Measurements from ENCODE around the gene GNA12. TPM values are rescaled to one million over a fixed set of nuclear protein-coding genes. Genes with fewer than 3 reads are reported as not detected.

Gene GNA12
- total and polyA plus RNA-seq, 2 of the 4 experiments (the other 2 are of a cell fraction) = 14.3 to 93.9 TPM

GRCh38 chr7:2863461-2864066, 19.5 kb upstream of the GNA12 start:
- peak overlapping the region; percentile 97 for H2BK120ac ChIP-seq (ENCODE audit: low read depth, low read length)
- H3K79me1 ChIP-seq (ENCODE audit: low read depth in 1 of 2, low read length in 2 of 2) = peaks cover 0 to 5% of the 10 kb centered on the region in 2 experiments; a peak in 1 of 4 replicates
- in situ Hi-C loops (cut with MboI; ENCODE audit: low sequenced_read_pairs) = loop anchor here (25.0 kb wide), 2 partner anchors 1774 to 1899 kb away; no protein-coding TSS in a partner anchor
- peak overlapping the region; percentile 85 for H3K18ac ChIP-seq (ENCODE audit: low read depth, low read length)
- BruUV-seq (replicated peaks) = no TSS peak
- peak overlapping the region; percentile 85; the same call in 2 of the 3 replicates for H2BK15ac ChIP-seq (ENCODE audit: low read depth, low read length)
- no peaks in the 10 kb centered on the region for H4K20me1 ChIP-seq (ENCODE audit: insufficient read depth, low read length)
- H2BK20ac ChIP-seq (ENCODE audit: low read depth, low read length) = peak overlapping the region; percentile 98
- peak overlapping the region; percentile 97 for H3K27ac ChIP-seq (ENCODE audit: insufficient read depth, low read length)
- H3K14ac ChIP-seq (replicated peaks; ENCODE audit: low read depth, low read length) = peak overlapping the region; percentile 96
- peak overlapping the region; percentile 99 for H4K91ac ChIP-seq (ENCODE audit: insufficient read depth, low read depth, low read length)
- peak overlapping the region; percentile 96 for H2BK5ac ChIP-seq (ENCODE audit: low read depth, low read length, poor library complexity, severe bottlenecking)
- H4K8ac ChIP-seq (ENCODE audit: low read depth in 2 of 2, low read length in 2 of 2) = peak overlapping the region; percentile 96 to 97
- no peaks in the 10 kb centered on the region for H3K36me3 ChIP-seq (ENCODE audit: control insufficient read depth, insufficient read depth, low read length)
- peak overlapping the region; percentile 95 for H3K56ac ChIP-seq (ENCODE audit: extremely low read depth, insufficient read depth, low read length)
- H3K4me3 ChIP-seq (ENCODE audit: insufficient read depth, low read depth, low read length) = no peak overlapping the region
- ATAC-seq (ENCODE audit: low read depth) (peak; percentile 95), DNase-seq (peak; percentile 97)
- H3K9me1 ChIP-seq (ENCODE audit: insufficient read depth, low read length) = 0 out of 2 replicates have a peak, but pooled peaks cover 2% of the 10 kb centered on the region
- POLR2A ChIA-PET (ENCODE audit: unreplicated experiment) = no interaction called here
- peak overlapping the region; percentile 97 for H3K4ac ChIP-seq (ENCODE audit: low read depth, low read length)
- H2AFZ ChIP-seq (replicated peaks; ENCODE audit: low read length, poor library complexity) = peak overlapping the region; percentile 97
- CTCF ChIA-PET = interaction anchor here (0.7 to 0.9 kb wide), 2 partner anchors 103 to 134 kb away, joined by 3 read pairs; no protein-coding TSS in a partner anchor
- peak overlapping the region; percentile 90 for H2AK9ac ChIP-seq (replicated peaks; ENCODE audit: low read depth, low read length, poor library complexity)
- peak overlapping the region; percentile 91 for H3K23ac ChIP-seq (ENCODE audit: low read depth, low read length)
- H3K4me2 ChIP-seq (ENCODE audit: low read depth, low read length) = peak overlapping the region; percentile 52
- no peaks in the 10 kb centered on the region for H3K27me3 ChIP-seq (ENCODE audit: control insufficient read depth, insufficient read depth, low read length)
- H3K4me1 ChIP-seq (ENCODE audit: control insufficient read depth, insufficient read depth, low read length) = peaks cover 13% of the 10 kb centered on the region
- 0% methylated on average over 5 of the region's 18 CpGs; no CpG with 5 or more reads in 1 of the 2 experiments for WGBS, 2 experiments (ENCODE audit: extremely low coverage in 2 of 2, insufficient read length in 1 of 2)
- peak overlapping the region; percentile 66 for H3K9ac ChIP-seq (ENCODE audit: low read depth, low read length)
- dilution Hi-C loops (cut with HindIII; ENCODE audit: low sequenced_read_pairs, unreplicated experiment) = no loop called here
- H3K9me3 ChIP-seq (ENCODE audit: control insufficient read depth, insufficient read depth, low read length) = no peaks in the 10 kb centered on the region
- H4K5ac ChIP-seq (ENCODE audit: low read depth, low read length) = peak overlapping the region; percentile 92
- intact Hi-C loops (cut with micrococcal nuclease) = loop anchor here (2.0 to 10.0 kb wide), 4 partner anchors 191 to 1033 kb away; partner anchors contain the start of gene SDK1
- H2AK5ac ChIP-seq (ENCODE audit: low read depth, low read length) = peak overlapping the region; percentile 94
- TF ChIP-seq NFE2L2 (IDR thresholded peaks at IDR 0.05; ENCODE audit: low read depth, low read length) (peak; percentile 39; the same call in 1 of the 2 replicates), CTCF (conservative IDR thresholded peaks at IDR 0.05; ENCODE audit: low read depth, low read length) (no peak), POLR2A (IDR thresholded peaks at IDR 0.05; ENCODE audit: low read depth, low read length) (peak; percentile 87), ELK1 (IDR thresholded peaks at IDR 0.05; ENCODE audit: borderline replicate concordance, low read depth, low read length) (no peak), FOS (IDR thresholded peaks at IDR 0.05; ENCODE audit: low read depth, low read length) (peak; percentile 95), RAD21 (IDR thresholded peaks at IDR 0.05; ENCODE audit: low read length) (peak; percentile 11; the same call in 1 of the 2 replicates), BHLHE40 (IDR thresholded peaks at IDR 0.05; ENCODE audit: low read depth, low read length) (peak; percentile 50; the same call in 1 of the 2 replicates), SMC3 (IDR thresholded peaks at IDR 0.05; ENCODE audit: low read depth, low read length) (0 out of 2 replicates have a peak, but pooled peaks have one; percentile 27), RCOR1 (IDR thresholded peaks at IDR 0.05; ENCODE audit: insufficient replicate concordance, low read length) (no peak), MXI1 (IDR thresholded peaks at IDR 0.05; ENCODE audit: borderline replicate concordance, low read depth, low read length) (no peak), CEBPB (IDR thresholded peaks at IDR 0.05; ENCODE audit: low read depth, low read length) (peak; percentile 89), RFX5 (IDR thresholded peaks at IDR 0.05; ENCODE audit: low read depth, low read length) (no peak), USF2 (IDR thresholded peaks at IDR 0.05; ENCODE audit: low read depth, low read length) (no peak), CHD1 (IDR thresholded peaks at IDR 0.05; ENCODE audit: low read depth, low read length) (no peak; the same call in none of the 2 replicates)

Measured in IMR-90 (cell line).